HG03280 (cell line): Measurements from ENCODE around the gene ERO1B.
"Not testable (repeated sequence)": the region's sequence is repeated elsewhere in the genome, so short reads cannot be mapped to it uniquely, and the experiment has no call there.

ENCODE experiments used
- ATAC-seq: cut with Tn5 transposase; IDR thresholded peaks from one replicate; pipeline ENCODE4 v1.9.1; 2021; ENCODE audit warnings: mild to moderate bottlenecking, moderate library complexity; ENCODE audit not compliant: unreplicated experiment

The ERO1B gene, protein sequence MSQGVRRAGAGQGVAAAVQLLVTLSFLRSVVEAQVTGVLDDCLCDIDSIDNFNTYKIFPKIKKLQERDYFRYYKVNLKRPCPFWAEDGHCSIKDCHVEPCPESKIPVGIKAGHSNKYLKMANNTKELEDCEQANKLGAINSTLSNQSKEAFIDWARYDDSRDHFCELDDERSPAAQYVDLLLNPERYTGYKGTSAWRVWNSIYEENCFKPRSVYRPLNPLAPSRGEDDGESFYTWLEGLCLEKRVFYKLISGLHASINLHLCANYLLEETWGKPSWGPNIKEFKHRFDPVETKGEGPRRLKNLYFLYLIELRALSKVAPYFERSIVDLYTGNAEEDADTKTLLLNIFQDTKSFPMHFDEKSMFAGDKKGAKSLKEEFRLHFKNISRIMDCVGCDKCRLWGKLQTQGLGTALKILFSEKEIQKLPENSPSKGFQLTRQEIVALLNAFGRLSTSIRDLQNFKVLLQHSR

DNA sequence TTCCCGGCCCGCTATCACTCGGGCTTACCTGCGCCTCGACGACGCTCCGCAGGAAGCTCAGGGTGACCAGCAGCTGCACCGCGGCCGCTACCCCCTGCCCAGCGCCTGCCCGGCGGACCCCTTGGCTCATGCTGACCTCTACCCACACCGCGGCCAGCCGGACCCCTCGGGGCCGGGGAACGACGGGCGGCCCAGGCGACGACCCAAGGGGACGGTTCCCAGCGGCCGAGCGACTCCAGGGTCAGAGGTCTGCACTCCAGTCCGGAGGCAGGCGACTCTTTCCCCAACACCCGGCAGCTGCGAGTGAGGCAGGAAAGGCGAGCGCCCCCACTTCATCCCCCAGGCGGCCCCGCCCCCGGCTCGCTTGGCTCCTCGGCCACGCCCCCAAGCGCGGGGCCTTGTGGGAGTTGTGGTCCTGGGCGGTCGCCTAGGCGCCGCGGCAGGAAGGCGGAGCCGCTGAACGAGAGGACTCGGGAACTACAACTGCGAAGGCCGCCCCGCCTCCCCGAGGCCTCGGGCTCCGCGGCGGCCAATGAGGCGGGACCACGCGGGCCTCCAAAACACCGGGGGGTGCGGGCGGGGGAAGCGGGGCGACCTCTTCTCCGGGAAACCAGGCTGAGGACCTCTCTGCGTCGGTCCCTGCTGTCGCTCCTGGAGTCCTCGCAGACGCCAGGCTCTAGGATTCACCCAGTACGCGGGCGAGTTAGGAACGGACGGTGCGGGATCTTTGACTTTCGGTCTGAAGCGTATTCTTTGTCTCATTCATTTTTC, at the start of gene ERO1B:
ERO1B (minus strand) TSS at position 305 of the 771 bp plus-strand sequence; CDS start at position 130, 175 bp downstream.
- ATAC-seq, result peak; percentile 87

DNA sequence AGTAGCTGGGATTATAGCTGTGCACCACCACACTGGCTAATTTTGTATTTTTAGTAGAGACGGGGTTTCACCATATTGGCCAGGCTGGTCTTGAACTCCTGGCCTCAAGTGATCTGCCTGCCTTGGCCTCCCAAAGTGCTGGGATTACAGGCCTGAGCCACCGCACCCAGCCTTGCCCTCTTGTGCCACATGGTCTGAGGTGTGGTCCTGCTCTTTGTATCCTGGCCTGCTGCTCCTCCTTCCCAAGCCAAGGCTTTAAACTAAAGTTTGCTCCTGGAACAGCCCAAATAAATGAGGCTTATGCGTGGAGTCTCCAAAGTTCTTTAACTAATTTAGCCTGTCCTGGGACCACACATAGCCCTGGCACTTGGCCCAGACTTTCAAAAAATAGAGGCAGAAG, 49.7 kb upstream of the ERO1B start:
- ATAC-seq, result not testable (repeated sequence)

DNA sequence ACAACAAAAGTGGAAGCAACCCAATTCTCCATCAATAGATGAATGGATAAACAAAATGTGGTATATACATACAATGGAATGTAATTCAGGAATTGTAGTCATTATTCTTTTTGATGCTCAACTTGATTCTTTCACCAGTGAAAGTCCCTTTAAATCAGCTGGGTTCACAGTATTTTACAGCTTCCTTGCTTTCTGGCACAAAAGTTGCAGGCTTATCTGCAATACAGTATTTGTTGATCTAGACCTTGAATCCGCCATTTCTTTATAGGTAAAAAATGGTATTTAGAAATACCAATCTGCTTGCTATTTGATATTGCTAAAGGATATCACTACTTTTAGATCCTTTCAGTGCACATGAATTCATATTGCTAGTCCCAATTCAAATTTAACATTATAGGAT, 44.7 kb upstream of the ERO1B start:
- ATAC-seq, result no peak

DNA sequence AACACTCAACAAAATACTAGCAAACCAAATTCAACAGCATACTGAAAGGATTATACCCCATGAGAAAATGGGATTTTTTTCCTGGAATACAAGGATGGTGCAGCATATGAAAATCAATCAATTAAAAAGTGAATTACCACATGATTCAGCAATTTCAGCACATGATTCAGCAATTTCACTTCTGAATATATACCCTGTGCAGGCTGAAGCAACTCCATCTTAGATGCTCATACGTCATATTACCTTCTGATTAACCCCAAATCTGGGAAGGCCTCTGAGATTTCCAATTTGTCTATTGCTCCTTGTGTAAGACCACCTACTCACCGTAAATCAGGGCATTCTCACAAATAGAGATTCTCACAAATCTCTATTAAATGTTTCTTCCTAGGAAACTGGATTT, 43.8 kb upstream of the ERO1B start:
- no peak for ATAC-seq

DNA sequence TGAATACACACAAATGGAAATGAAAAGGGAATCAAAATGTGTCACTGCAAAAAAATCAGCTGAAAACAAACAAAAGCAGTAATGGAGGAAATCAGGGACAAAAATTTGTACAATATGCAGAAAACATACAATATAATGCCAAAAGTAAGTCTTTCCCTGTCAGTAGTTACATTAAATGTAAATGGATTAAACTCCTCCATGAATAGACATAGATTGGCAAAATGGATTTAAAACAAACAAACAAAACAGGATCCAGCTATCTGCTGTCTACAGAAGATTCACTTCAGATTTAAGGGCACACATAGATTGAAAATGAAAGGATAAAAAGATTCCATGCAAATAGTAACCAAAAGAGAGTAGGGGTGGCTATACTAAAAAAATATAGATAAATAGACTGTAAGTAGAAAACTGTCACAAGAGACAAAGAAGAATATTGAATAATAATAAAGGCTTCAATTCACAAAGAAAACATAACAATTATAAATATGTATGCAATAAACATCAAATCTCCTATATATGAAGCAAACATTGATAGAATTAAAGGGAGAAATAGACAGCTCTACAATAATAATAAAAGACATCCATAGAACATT, 42.2 kb upstream of the ERO1B start:
- ATAC-seq, result no peak

DNA sequence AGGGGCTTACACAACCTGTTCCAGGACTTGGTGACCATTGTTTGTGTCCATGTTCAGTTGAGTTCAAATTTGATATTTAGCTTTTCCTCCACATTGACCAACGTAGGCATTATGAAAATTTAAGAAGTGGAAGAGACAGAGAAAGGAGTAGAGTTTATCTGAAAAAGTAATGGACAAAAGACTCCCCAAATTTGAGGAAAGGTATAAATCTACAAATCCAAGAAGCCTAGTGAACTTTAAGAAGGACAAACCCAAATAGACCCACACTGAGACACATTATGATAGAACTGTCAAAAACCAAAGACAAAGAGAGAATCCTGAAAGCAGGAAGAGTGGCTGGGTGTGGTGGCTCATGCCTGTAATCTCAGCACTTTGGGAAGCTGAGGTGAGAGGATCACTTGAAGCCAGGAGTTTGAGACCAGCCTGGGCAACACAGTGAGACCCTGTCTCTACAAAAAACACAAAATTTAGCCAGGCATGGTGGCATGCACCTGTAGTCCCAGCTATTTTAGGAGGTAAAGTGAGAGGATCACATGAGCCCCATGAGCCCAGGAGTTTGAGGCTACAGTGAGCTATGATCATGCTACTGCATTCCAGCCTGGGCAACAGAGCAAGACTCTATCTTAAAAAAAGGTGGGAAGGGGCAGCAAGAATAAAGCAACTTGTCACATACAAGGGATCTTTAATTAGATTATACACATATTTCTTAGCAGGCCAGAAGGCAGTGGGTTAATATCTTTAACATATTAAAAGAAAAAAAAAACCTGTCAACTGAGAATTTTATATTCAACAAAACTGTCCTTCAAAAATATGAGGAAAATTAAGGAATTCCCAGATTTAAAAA, 41.0 kb upstream of the ERO1B start:
- no peak for ATAC-seq

DNA sequence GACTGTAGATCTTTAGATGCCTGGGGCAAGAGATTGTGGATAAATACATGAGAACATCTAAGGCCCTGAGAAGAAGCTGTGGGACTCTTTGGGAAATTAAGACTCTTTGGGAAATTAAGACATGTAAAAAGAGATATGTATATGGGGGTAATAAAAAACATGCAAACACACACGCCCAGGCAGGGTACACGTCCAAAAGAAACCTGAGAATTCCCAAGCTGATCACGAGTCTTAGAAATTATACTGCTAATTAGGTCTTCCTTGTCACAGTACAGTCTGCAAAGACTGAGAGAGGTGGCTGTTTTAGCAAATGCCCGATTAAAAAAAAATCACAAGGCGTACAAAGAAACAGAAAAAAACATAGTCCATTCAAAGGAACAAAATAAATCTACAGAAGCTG, 39.3 kb upstream of the ERO1B start:
- no peak for ATAC-seq

DNA sequence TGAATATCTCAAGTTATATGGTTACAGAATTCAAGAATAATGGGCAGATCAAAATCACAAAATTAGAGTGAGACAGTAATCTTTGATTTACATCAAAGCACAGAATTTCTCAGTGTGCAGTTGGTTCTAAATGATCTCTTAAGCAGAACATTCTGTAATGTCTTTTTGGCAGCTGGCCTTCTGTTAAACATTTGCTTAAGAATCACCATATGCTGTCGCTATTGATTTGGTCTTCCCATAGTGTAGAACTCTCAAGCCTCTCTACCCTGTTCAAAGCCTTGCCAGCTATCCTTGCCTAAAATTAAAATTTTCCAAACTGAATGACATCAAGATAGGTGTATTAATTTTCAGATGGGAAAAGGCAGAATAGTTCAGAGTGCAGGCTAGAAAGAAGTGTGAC, 38.9 kb upstream of the ERO1B start:
- ATAC-seq, result no peak

DNA sequence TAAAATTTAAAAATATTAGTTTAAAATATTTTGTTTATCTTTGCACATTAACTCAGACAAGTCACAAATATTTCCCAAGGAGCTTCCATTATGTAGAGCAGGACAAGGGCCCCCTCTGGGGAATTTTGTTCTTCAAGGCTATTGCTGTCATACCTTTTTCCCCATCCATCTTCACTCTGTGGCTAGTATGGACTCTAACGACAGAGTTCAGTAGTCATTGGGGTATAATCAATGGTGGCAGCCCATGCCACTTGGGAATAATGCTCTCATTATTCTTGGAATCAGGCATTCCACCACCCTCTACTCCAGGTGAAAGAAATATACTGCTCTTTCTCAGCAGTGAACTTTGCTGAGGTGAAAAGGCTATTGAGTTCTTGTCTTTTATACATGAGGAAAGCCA, 38.5 kb upstream of the ERO1B start:
- no peak for ATAC-seq

DNA sequence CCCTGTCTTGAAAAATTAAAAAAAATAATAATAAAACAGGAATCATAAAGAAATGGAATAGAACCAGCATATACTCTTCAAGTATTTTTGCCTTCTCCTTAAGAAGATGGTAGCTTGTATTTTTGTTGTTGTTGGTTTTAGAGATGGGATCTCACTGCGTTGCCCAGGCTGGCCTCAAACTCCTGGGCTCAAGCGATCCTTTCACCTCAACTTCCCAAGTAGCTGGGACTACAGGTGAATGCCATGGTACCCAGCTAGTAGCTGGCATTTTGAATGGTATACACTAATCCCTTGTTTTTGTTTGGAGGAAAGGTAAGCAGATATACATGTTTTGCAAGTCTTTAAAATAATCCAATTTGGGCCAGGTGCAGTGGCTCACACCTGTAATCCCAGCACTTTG, 34.7 kb upstream of the ERO1B start:
- ATAC-seq, result no peak

DNA sequence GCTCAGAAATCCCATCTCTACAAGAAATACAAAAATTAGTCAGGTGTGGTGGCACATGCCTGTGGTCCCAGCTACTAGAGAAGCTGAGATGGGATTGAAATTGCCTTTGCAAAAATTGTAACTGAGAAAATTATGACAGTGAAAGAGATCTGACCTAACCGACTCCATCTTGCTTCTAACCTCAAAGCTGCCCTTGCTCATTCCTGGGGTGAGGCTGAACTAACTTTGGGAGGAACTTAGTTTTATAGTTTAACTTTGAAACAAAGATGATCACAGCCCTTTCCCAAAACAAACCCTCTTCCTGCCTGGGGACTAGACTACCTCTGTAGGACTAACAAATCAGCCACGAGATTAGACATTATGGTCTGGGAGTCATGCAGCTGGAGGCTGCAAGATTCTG, 33.8 kb upstream of the ERO1B start:
- no peak for ATAC-seq

DNA sequence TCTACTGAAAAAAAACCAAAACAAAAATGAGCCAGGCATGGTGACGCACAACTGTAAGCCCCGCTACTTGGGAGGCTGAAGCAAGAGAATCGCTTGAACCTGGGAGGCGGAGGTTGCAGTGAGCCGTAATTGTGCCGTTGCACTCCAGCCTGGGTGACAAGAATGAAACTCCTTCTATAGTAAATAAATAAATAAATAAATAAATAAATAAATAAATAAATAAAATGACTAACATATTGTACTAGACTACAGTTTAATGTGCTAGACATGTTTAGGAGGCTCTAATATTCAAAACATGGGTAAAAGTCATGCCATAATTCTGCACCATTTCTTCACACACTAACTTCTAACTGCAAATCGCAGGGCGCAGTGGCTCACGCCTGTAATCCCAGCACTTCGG, 33.3 kb upstream of the ERO1B start:
- no peak for ATAC-seq

DNA sequence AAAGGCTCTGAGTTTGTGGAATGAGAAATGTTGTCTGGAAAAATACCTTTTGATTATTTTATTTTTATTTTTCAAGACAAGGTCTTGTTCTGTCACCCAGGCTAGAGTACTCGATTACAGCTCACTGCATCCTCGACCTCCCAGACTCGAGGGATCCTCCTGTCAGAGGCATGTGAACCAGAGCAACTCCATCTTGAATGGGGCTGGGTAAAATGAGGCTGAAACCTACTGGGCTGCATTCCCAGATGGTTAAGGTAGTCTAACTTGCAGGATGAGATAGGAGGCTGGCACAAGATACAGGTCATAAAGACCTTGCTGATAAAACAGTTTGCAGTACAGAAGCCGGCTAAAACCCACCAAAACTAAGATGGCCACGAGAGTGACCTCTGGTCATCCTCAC, 32.3 kb upstream of the ERO1B start:
- not testable (repeated sequence) for ATAC-seq

DNA sequence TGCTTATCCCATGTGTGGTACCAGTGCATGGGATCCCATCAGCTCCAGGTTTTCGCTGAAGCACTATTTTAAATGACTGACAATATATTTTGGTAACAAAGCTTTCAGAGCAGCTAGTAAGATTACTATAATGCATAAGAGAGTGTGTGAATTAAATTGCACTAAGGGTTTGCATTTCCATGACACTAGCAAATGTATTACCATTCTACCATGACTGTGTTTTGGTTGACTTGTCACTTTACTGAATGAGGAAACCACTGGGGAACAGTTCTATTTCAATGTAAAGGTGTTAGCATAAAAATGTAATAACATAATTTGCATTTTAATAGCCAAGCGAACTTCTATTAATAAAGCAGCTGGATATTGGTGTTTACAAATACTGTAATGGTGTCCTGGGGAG, 31.7 kb upstream of the ERO1B start:
- no peak for ATAC-seq

DNA sequence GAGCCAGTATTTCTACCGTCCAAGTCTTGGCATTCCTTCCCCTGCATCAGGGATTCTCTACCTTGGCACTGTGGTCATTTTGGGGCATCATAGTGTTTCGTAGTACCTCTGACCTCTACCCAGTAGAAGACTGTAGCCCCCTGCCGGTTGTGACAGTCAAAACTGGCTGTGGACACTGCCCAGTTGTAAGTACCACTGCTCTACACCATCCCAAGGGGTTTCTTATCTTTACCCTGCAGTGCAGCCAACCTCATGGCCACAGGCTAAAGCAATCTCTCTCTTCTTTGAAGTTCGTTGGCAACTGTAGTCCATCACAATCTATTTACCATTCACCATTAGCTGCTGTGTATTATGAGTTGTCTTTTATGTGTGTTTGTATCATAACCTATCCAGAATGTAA, 29.3 kb upstream of the ERO1B start:
- ATAC-seq, result no peak

DNA sequence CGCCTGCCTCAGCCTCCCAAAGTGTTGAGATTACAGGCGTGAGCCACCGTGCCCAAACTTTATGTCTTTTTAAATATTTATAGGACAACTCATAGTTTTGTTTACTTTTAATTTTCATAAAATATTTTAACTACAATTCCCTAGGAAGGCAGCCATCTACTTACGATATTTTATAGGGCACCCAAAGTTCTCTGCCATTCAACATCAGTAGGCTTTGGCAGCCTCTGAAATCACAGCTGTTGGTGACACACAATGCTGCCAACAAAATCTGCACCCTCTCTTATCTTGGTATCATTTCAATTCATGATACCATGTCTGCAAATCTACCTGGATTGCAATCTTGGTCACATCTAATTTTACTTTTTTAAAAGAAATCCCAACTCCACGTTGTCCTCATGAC, 27.1 kb upstream of the ERO1B start:
- no peak for ATAC-seq

DNA sequence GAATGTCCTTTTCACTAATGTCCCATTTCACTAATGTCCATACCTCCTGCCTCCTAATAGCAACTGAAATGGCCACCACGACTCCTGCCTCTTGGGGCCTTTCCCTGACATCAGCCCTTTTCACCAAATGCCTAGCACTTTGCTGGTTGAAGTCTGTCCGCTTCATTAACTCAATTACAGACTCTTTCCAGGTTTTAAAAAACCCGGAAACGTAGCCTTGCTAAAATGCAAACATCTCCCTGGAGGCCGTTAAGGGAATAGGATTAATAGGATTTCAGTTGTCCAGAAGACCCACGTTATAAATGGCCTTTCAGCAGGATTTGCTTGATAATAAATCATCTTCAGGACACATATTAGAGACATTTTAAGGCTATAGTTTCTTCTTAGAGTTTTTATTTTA, 25.7 kb upstream of the ERO1B start:
- ATAC-seq, result no peak

DNA sequence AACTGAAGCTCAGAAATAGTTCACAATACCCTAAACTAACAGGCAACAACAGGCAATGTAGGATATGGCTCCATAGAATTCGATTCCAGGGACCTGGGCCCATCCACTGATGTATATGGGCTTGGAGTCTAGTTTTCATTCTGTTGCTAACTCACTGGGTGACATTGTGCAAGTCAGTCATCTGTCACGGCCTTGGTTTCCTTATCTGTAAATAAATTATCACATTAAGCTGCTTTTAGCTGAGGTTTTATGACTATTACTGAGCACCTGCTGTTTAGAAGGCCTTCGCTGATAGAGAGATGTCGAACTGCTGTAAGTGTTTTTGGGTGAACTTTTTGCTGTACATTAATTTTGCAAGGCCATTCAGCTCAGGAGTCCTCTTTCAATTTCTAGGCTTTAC, 22.9 kb upstream of the ERO1B start:
- no peak for ATAC-seq

DNA sequence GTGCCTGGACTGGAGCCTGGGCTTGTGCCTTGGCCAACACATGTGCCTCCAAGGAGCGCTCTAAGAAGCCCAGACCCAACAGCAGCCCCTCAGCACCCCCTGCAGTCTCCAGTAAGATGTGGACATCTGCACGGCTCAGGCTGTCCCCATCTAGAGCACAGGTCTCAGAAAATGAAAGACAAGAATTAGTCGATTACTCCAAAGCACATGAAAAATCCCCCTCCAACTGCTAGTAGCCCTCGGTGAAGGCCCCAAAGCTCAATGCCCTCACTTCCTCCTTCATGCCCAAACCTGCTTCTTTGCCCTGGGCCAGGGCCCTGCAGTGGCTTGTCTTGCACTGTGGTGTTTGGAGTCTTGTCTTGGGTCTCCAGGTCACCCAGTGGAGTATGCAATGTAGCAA, 21.9 kb upstream of the ERO1B start:
- peak; percentile 74 for ATAC-seq

DNA sequence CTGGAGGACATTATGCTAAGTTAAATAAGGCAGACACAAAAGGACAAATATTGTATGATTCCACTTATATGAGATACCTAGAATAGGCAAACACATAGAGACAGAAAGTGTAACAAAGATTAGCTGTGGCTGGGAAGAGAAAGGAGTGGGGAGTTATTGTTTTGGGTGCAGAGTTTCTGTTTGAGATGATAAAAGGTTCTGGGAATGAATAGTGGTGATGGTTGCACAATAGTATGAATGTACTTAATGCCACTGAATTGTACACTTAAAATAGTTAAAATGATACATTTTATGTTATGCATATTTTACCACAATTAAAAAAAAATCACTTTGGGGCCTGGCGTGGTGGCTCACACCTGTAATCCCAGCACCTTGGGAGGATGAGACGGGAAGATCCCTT, 21.2 kb upstream of the ERO1B start:
- no peak for ATAC-seq

DNA sequence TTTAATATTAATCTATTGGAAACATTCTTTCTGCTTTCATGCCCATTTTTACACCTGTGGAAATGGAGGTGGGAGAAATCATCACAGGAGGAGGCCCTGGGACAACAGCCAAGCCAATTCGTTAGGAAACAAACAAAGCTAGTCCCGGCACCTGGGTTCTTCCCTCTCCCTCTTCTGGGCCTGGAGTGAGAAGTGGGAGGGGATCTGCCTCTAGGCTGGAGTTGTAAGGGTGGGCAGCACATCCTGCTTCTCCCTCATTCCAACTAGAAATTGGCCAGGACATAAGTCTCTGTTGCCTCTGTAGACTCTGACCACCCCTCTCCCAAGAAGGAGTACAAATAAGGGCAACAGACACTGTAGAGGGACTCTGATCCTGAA, 20.2 kb upstream of the ERO1B start:
- no peak for ATAC-seq
